Endothelial cell of umbilical vein (primary cell): ENCODE data around the gene RCOR1. TPM values are rescaled to one million over a fixed set of nuclear protein-coding genes. Genes with fewer than 3 reads are reported as not detected.
"Not testable (repeated sequence)": the region's sequence is repeated elsewhere in the genome, so short reads cannot be mapped to it uniquely, and the experiment has no call there.

Experiments used
- BruUV-seq: library from RNA; stranded (reverse); fragments of 400-500 nt; replicated peaks from 2 replicates; lab custom pipeline; 2021; lab: Mats Ljungman, UMichigan
- CTCF ChIA-PET: fragments of 300-600, 350-600 bp; sonication (Branson Sonifier 250); formaldehyde crosslinking; loops from one replicate; lab custom pipeline; 2021; ENCODE audit warnings: antibody characterized with exemption, inconsistent platforms; lab: Charles Lee
- POLR2A ChIA-PET: fragments of 300-600, 350-600 bp; sonication (Branson Sonifier 250); formaldehyde crosslinking; loops from one replicate; lab custom pipeline; 2021; ENCODE audit warnings: antibody characterized with exemption, inconsistent platforms; lab: Charles Lee
- DNase-seq: peaks from one replicate; pipeline ENCODE4 v3.0.0-alpha.2; 2011; ENCODE audit warnings: low read depth, low spot score
- FAIRE-seq: peaks from 2 replicates; lab custom pipeline; 2011; peaks lifted over from hg19 to GRCh38; lab: Jason Lieb, UNC
- H2AFZ ChIP-seq: 2 replicates; pipeline ENCODE4 v1.6.0; 2012; ENCODE audit warnings: low read depth, low read length, control low read depth, inconsistent platforms
- H3K27ac ChIP-seq: 2 replicates; pipeline ENCODE4 v1.5.1; 2011; ENCODE audit warnings: low read depth, mild to moderate bottlenecking, control low read depth, low read length, moderate library complexity; ENCODE audit not compliant: insufficient read depth
- H3K27me3 ChIP-seq, 2 experiments: 2 replicates each; pipeline versions ENCODE4 v1.6.0 to v1.6.1; 2011; ENCODE audit warnings: low read length in 2 of 2, mixed read lengths in 1 of 2; ENCODE audit not compliant: control insufficient read depth in 2 of 2, insufficient read depth in 2 of 2
- H3K36me3 ChIP-seq, 2 experiments: 2 replicates in 1 of 2; 3 replicates in 1 of 2; pipeline ENCODE4 v1.5.1; 2011; ENCODE audit warnings: low read length in 2 of 2, mild to moderate bottlenecking in 1 of 2, moderate library complexity in 1 of 2; ENCODE audit not compliant: control insufficient read depth in 2 of 2, insufficient read depth in 2 of 2; ENCODE audit errors: extremely low read depth in 1 of 2
- H3K4me1 ChIP-seq: 3 replicates; pipeline ENCODE4 v1.5.1; 2011; ENCODE audit warnings: mild to moderate bottlenecking, low read length; ENCODE audit not compliant: control insufficient read depth, insufficient read depth; ENCODE audit errors: extremely low read depth
- H3K4me2 ChIP-seq: 2 replicates; pipeline ENCODE4 v1.6.1; 2011; ENCODE audit warnings: low read length, control low read depth, mixed read lengths; ENCODE audit not compliant: insufficient read depth
- H3K4me3 ChIP-seq, 3 experiments: fragments of 200-600 bp in 1 of 3; sonication (generic), shearing (Covaris generic) in 1 of 3; replicated peaks in 1 of 3; 2 replicates each; pipeline ENCODE4 v1.5.1; 2011 to 2016; ENCODE audit warnings: control low read depth in 3 of 3, low read length in 3 of 3, mild to moderate bottlenecking in 2 of 3, inconsistent platforms in 1 of 3, low read depth in 1 of 3, moderate library complexity in 1 of 3; ENCODE audit not compliant: insufficient read depth in 1 of 3
- H3K79me2 ChIP-seq: 2 replicates; pipeline ENCODE4 v1.6.0; 2012; ENCODE audit warnings: low read length, inconsistent platforms; ENCODE audit not compliant: control insufficient read depth, insufficient read depth
- H3K9ac ChIP-seq: replicated peaks from 2 replicates; pipeline ENCODE3; 2011; ENCODE audit warnings: low read length, control low read depth; ENCODE audit not compliant: insufficient read depth; ENCODE audit errors: extremely low read depth
- H3K9me1 ChIP-seq: replicated peaks from 3 replicates; pipeline ENCODE4 v1.6.0; 2011; ENCODE audit warnings: mild to moderate bottlenecking, low read length; ENCODE audit not compliant: control insufficient read depth, insufficient read depth; ENCODE audit errors: extremely low read depth
- H3K9me3 ChIP-seq: replicated peaks from 2 replicates; pipeline ENCODE4 v1.5.1; 2012; ENCODE audit warnings: low read length, inconsistent platforms; ENCODE audit not compliant: control insufficient read depth, insufficient read depth
- H4K20me1 ChIP-seq: replicated peaks from 2 replicates; pipeline ENCODE3; 2011; ENCODE audit warnings: mild to moderate bottlenecking, low read length; ENCODE audit not compliant: control insufficient read depth, insufficient read depth; ENCODE audit errors: extremely low read depth
- EZH2 ChIP-seq: IDR thresholded peaks from 2 replicates; pipeline ENCODE4 v1.6.1; 2012; ENCODE audit warnings: borderline replicate concordance, low read depth, mild to moderate bottlenecking, moderate library complexity, low read length, inconsistent platforms; ENCODE audit not compliant: severe bottlenecking
- FOS ChIP-seq: IDR thresholded peaks from 2 replicates; pipeline ENCODE4 v1.6.1; 2011; ENCODE audit warnings: mild to moderate bottlenecking, low read length, moderate library complexity, borderline replicate concordance; ENCODE audit not compliant: insufficient read depth
- GATA2 ChIP-seq: IDR thresholded peaks from 2 replicates; pipeline ENCODE4 v1.7.0; 2011; ENCODE audit warnings: low read depth, mild to moderate bottlenecking, moderate library complexity, mixed read lengths, low read length; ENCODE audit not compliant: insufficient read length, insufficient read depth
- JUN ChIP-seq: IDR thresholded peaks from 2 replicates; pipeline ENCODE4 v1.6.1; 2011; ENCODE audit warnings: borderline replicate concordance, low read depth; ENCODE audit not compliant: insufficient read length, insufficient read depth
- MYC ChIP-seq: IDR thresholded peaks from one replicate; pipeline ENCODE4 v1.6.1; 2011; ENCODE audit warnings: mild to moderate bottlenecking, low read depth, low read length
- POLR2A ChIP-seq: IDR thresholded peaks from 2 replicates; pipeline ENCODE4 v1.6.1; 2012; ENCODE audit warnings: low read depth, mild to moderate bottlenecking, control low read depth, low read length
- POLR2AphosphoS5 ChIP-seq: IDR thresholded peaks from 2 replicates; pipeline ENCODE4 v1.6.1; 2012; ENCODE audit warnings: low read depth, mild to moderate bottlenecking, control low read depth, low read length, moderate library complexity; ENCODE audit not compliant: insufficient read depth
- dilution Hi-C: fragments of 300-500 bp; cut with MboI; formaldehyde crosslinking; loops from one replicate; pipeline ENCODE4 v1.15.0; 2019; ENCODE audit warnings: low sequenced_read_pairs; ENCODE audit not compliant: extremely low pct_ligation_motif_present
- intact Hi-C: fragments of 100-400 bp; cut with micrococcal nuclease; formaldehyde crosslinking; loops from one replicate; pipeline ENCODE4 v1.10.0; 2022
- polyA plus RNA-seq, 4 experiments: library from polyadenylated mRNA; depleted of rRNA in 3 of 4; stranded (reverse) in 3 of 4; unstranded in 1 of 4; fragments of >200 nt; gene quantifications; 2 replicates each; pipeline versions ENCODE4 v1.2.1 to v1.2.3, GENCODE V29; 2011 to 2012; ENCODE audit warnings: missing spikeins in 1 of 4
- total RNA-seq: library from RNA; stranded (reverse); gene quantifications from 2 replicates; pipeline ENCODE4 v1.2.3, GENCODE V29; 2021
- TF ChIP-seq, protein P1 (sequence below), 2 donors: IDR thresholded peaks; 1 replicate in 1 of 2; 2 replicates in 1 of 2; pipeline ENCODE4 v1.5.1; 2011; ENCODE audit warnings: low read length in 2 of 2, mild to moderate bottlenecking in 2 of 2, moderate library complexity in 2 of 2, control low read depth in 1 of 2, inconsistent platforms in 1 of 2, low read depth in 1 of 2; ENCODE audit not compliant: insufficient read depth in 1 of 2; ENCODE audit errors: extremely low read depth in 1 of 2
- TF ChIP-seq, protein P2 (sequence below): IDR thresholded peaks from 2 replicates; pipeline ENCODE4 v1.6.1; 2011; ENCODE audit not compliant: insufficient read depth, insufficient read length

The RCOR1 gene
- total and polyA plus RNA-seq, 2 donors (not counting 3 experiments of a cell fraction or from before 2014, with no cell fraction given), result 15.6 to 32.2 TPM

DNA sequence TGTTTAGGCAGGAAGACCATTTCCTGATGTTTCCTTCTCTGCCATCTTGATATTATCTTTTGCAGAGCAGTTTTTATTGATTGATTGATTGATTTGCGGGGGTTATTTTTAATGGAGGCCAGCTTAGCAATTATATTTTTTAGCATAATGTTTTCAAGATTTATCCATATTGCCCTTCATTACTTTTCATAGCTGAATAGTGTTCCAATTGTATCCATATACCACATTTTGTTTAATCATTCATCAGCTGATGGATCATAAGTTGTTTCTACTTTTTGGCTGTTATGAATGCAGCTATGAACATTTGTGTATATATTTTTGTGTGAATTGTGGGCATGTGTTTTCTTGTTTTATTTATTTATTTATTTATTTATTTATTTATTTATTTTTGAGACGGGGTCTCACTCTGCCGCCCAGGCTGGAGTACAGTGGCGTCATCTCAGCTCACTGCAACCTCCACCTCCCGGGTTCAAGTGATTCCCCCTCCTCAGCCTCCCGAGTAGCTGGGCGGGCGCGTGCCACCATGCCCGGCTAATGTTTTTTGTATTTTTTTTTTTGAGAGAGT lies 20.9 kb upstream of the RCOR1 start:
- H3K36me3 ChIP-seq, result no peaks in the 10 kb centered on the region
- H3K9me3 ChIP-seq, result no peaks in the 10 kb centered on the region
- H4K20me1 ChIP-seq, result no peaks in the 10 kb centered on the region
- intact Hi-C loops, result no loop called here
- ChIA-PET POLR2A (interaction anchor here (0.9 kb wide), 1 partner anchor 47 kb away, joined by 3 read pairs; no protein-coding TSS in a partner anchor), CTCF (interaction anchor here (0.7 to 1.1 kb wide), 3 partner anchors 12 to 578 kb away, joined by 3 read pairs; no protein-coding TSS in a partner anchor)
- no peak overlapping the region for H3K27ac ChIP-seq
- no peak for TF ChIP-seq POLR2AphosphoS5
- TF ChIP-seq, protein P1, sequence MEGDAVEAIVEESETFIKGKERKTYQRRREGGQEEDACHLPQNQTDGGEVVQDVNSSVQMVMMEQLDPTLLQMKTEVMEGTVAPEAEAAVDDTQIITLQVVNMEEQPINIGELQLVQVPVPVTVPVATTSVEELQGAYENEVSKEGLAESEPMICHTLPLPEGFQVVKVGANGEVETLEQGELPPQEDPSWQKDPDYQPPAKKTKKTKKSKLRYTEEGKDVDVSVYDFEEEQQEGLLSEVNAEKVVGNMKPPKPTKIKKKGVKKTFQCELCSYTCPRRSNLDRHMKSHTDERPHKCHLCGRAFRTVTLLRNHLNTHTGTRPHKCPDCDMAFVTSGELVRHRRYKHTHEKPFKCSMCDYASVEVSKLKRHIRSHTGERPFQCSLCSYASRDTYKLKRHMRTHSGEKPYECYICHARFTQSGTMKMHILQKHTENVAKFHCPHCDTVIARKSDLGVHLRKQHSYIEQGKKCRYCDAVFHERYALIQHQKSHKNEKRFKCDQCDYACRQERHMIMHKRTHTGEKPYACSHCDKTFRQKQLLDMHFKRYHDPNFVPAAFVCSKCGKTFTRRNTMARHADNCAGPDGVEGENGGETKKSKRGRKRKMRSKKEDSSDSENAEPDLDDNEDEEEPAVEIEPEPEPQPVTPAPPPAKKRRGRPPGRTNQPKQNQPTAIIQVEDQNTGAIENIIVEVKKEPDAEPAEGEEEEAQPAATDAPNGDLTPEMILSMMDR (IDR thresholded peaks at IDR 0.05; ENCODE audit: extremely low read depth in 1 of 2, insufficient read depth in 1 of 2, low read depth in 1 of 2, low read length in 2 of 2), result no peak
- TF ChIP-seq MYC, result no peak
- TF ChIP-seq GATA2, result no peak
- TF ChIP-seq POLR2A, result no peak
- TF ChIP-seq FOS, result no peak
- TF ChIP-seq JUN, result no peak
- TF ChIP-seq, protein P2, sequence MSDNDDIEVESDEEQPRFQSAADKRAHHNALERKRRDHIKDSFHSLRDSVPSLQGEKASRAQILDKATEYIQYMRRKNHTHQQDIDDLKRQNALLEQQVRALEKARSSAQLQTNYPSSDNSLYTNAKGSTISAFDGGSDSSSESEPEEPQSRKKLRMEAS, result no peak
- no peak for TF ChIP-seq EZH2
- H3K4me1 ChIP-seq, result no peaks in the 10 kb centered on the region
- BruUV-seq, result no TSS peak
- H3K79me2 ChIP-seq, result no peaks in the 10 kb centered on the region
- H2AFZ ChIP-seq, result no peak overlapping the region
- DNase-seq (no peak), FAIRE-seq (no peak)
- H3K4me3 ChIP-seq, result no peak overlapping the region
- H3K4me2 ChIP-seq, result no peak overlapping the region
- H3K27me3 ChIP-seq, result no peaks in the 10 kb centered on the region
- H3K9me1 ChIP-seq, result no peaks in the 10 kb centered on the region
- dilution Hi-C loops, result no loop called here
- no peak overlapping the region for H3K9ac ChIP-seq

DNA sequence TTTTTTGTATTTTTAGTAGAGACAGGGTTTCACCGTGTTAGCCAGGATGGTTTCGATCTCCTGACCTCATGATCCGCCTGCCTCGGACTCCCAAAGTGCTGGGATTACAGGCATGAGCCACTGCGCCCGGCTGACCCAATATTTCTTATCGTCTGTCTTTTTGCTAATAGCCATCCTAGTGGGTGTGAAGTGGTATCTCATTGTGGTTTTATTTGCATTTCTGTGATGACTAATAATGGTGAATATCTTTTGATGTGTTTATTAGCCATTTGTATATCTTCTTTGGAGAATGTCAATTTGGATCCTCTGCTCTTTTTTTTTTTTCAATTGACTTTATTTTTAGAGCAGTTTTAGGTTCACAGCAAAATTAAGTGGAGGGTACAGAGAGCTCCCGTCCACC lies 19.3 kb upstream of the RCOR1 start:
- H3K27ac ChIP-seq, H3K4me2 ChIP-seq, FAIRE-seq, DNase-seq, H3K36me3 ChIP-seq, H3K9ac ChIP-seq, H3K27me3 ChIP-seq, dilution Hi-C loops, H4K20me1 ChIP-seq, H3K4me3 ChIP-seq, H3K9me1 ChIP-seq, H2AFZ ChIP-seq, intact Hi-C loops, H3K9me3 ChIP-seq, BruUV-seq, H3K79me2 ChIP-seq, H3K4me1 ChIP-seq: not testable (repeated sequence)
- ChIA-PET CTCF (interaction anchor here (0.8 kb wide), 1 partner anchor 22 kb away, joined by 3 read pairs; no protein-coding TSS in a partner anchor), POLR2A (interaction anchor here (0.8 kb wide), 1 partner anchor 12 kb away, joined by 4 read pairs; no protein-coding TSS in a partner anchor)
